ENCODE data around the gene CIITA. TPM values are rescaled to one million over a fixed set of nuclear protein-coding genes. Genes with fewer than 3 reads are reported as not detected.
A peak's percentile ranks its signal among the peaks of the same experiment; 100 is the strongest.

The CIITA gene
- total RNA-seq, 1 experiment from 2014 or later = 0.07 TPM

DNA sequence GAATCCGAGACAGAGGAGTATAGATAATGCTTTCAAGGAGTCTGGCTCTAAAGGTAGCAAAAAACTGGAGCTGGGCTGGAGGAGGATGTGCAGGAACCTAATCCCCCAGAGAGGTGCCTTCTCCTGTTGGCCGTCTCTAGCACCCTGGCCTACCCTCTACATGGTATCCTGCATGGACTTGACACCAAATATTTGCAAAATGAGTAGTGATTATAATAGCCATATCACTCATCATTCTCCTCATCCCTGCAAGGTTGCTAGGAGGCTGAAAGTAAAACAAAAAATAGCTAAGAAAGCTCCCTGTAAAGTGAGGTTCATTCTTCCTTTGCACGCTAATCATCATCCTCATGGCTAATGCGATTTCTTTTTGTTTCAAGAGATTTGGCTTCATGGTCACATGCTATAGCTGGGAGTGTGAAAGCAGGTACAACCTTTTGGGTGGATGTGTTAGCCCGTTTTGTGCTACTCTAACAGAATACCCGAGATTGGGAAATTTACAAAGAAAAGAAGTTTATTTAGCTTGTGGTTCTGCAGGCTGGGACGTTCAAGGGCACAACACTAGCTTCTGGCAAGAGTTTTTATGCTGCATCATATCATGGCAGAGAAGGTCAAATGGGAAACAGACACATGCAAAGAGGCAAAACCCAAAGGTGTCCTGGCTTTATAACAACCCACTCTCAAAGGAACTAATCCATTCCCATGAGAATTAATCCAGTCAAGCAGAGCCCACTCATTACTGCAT lies 27.1 kb upstream of the CIITA start:
- DNase-seq (ENCODE audit: low spot score) = no peak

DNA sequence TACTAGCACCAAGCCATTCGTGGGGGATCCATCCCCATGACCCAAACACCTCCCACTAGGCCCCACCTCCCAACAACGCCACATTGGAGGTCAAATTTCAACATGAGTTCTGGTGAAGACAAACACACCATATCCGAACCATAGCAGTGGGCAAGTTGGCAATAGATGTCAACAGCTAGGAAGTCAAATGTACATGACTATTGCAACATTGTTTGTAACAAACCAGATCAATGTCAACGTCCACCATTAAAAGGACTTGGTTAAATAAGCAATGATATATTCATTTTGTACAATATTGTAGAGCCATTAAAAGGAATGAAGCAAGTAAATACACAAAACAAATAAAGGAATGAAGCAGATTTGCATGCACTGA lies 26.5 kb upstream of the CIITA start:
- no peak for DNase-seq (ENCODE audit: low spot score)

DNA sequence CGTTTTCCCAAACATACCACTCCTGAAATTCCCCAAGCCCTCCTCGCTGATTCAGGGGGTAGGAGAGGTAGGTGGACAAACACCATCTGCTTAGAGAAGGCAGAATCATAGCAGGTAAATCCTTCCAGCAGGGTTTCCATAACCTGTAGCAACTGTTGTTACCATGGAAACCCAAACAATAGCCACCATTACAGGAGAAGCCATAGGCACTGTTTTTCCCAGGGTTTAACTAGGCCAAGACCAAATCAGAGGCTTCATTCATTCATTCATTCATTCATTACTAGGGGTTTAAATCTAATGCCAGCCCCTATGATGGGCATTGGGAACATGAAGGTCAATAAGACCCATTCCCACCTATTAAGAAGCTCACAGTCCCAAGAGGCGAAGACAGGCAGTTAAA lies 25.5 kb upstream of the CIITA start:
- DNase-seq (ENCODE audit: low spot score) = no peak

DNA sequence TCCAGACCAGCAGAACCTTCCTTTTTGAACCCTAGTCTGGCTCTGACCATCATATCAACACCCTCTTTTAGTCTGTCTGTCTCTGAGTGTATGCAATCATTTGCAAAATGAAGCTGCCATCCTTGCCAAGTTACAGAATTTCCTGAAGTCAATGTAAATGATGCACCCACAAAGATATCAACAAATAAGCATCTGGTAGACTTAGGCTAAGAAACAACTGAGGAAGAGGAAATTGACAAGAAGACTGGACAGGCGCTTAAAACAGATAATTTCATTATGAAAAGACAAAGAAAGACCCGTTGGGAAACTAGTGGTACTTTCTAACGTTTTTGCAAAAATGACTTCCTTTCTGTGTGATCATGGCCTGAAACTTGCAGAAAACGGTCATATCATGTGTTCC lies 24.7 kb upstream of the CIITA start:
- no peak for DNase-seq (ENCODE audit: low spot score)

DNA sequence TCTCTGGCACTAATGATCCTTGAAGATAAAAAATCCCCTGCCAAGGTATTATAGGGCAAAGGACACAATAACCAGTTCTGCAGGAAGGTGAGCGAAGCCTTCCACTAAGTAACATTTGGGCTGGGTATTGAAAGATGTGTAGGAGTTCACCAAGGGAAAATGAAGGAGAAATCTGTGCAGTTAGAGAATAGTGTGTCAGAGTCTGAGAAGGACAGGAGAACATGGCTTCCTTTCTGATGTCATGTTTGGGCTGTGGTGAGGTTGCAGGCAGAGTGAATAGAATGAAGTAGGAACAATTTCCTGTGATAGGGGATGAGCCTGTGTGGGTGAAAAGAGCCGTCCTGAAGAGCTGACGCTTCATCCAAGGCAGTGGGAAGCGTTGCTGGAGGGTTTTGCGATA lies 24.1 kb upstream of the CIITA start:
- DNase-seq (ENCODE audit: low spot score) = no peak

DNA sequence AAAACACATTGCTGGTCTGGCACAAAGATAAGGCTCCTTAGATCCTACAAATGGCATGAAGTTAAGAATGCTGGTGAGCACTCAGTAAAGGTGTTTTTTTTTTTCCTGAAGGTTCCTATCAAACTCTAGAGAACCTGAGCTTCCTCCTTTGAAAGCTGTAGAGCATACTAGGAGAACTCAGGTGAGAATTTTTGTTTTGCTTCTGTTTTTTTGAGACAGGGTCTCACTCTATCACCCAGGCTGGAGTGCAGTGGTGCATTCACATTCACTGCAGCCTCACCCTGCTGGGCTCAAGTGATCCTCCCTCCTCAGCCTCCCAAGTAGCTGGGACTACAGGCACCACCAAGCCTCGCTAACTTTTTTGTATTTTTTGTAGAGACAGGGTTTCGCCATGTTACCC lies 21.0 kb upstream of the CIITA start:
- DNase-seq (ENCODE audit: low spot score) = no peak

DNA sequence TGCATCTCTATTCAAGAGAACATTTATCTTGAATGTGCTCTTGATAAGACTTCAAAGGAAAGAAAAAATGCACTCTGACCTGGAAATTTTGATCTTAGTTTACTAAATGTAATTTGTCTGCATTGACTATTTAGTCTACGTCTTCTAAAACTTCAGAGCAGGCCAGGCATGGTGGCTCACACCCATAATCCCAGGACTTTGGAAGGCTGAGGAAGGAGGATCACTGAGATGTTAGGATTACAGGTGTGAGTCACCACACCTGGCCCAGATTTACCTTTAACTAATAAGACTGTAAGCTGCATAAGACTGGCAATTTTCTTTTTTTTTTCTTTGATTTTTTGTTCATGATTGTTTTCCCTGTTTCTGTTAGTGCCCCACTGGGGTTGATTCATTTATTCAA lies 18.8 kb upstream of the CIITA start:
- DNase-seq (ENCODE audit: low spot score) = no peak

DNA sequence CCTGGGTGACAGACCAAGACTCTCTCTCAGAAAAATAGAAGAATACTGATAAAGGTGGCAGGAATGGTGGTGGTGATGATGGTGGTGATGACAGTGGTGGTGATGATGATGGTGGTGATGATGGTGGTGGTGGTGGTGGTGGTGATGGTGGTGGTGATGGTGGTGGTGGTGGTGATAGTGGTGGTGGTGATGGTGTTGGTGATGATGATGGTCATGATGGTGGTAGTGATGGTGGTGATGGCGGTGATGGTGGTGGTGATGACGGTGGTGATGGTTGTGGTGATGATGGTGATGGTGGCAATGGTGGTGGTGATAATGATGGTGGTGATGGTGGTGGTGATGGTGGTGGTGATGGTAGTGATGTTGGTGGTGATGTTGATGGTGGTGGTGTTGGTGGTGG lies 18.0 kb upstream of the CIITA start:
- DNase-seq (ENCODE audit: low spot score) = no peak

DNA sequence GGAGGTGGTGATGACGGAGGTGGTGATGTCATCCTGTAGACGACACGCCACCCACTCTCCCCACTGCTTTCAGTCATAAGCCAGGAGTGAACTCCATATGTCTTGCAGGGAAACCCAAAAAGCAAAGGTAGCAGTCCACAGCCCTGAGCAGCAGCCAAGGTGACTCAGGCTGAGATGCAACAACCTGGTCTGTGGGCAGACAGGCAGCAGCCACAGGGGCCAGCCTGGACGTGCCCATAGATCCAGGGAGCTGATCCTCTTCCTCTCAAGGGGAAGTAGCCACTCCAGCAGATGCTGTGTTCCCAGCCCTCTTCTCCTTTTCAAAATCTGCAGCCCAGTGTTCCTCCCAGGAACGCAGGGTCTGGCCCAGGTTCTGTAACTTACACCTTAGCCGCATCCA lies 17.3 kb upstream of the CIITA start:
- DNase-seq (ENCODE audit: low spot score) = no peak

DNA sequence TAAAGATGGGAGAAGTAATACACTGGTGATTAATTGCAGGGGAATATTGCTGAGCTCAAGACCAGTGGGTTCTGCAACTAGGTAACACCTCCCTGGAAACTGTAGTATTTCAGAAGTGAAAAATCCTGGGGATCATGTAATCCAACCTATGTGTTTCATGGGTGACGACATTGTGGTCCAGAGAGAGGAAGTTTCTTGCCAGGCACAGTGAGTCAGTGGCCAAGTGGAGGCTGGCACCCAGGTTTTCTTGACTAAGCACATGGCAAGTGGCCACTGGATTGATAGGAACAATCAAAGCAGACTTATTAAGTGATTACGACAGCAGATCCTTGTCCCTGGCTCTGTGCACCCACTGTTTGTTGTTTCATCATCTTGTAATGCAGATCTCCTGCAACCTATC lies 14.6 kb upstream of the CIITA start:
- peak; percentile 95 for DNase-seq (ENCODE audit: low spot score)

DNA sequence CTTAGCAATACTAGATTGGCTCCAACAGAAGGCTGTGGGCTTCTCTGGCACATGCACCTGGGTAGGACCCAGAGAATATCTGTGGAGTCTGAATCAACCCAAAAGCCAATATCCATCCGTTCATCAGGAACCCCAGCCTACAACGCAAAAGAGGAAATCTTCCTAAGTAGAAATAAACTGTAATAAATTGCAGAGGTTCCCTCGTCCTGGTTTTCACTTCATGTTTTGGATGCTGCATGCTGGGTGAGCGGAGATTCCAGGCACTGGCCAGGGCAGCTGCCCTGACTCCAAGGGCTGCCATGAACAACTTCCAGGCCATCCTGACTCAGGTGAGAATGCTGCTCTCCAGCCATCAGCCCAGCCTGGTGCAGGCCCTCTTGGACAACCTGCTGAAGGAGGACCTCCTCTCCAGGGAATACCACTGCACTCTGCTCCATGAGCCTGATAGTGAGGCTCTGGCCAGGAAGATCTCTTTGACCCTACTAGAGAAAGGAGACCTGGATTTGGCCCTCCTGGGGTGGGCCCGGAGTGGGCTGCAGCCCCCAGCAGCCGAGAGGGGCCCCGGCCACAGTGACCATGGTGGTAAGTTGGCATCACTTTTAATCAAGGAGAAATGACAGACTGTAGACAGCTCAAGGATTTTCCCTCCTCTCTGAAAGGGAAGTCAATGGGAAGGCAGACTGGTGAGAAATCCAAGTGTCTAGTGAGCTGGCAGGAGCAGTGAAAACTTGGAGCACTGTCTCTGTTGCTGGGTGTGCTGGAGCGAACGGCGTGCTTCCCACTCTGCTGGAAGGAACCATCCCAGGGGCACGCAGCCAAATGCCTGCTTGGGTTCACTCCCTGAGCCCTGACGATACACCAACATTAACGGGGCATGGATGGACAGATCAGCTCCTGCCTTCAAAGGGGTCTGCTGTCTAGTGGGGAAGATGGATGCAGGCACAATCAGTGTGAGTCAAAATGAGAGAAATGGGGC lies 10.7 kb upstream of the CIITA start:
- no peak for DNase-seq (ENCODE audit: low spot score)

DNA sequence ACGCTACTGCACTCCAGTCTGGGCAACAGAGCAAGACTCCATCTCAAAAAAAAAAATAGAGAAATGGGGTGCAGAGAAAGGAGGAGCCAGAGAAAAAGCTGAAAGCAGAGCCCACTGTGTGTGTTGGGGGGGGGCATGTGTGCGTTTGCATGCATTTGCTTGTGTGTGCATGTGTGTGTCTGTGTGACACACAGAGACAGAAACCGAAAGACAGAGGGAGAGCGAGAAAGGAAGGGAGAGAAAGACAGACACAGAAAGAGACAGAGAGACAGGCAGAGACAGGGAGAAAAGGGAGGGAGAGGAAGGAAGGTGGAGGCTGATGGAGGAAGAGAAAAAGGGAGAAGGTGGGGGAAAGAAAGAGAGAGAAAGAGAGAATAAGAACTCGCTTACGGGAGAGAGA lies 9.8 kb upstream of the CIITA start:
- no peak for DNase-seq (ENCODE audit: low spot score)

DNA sequence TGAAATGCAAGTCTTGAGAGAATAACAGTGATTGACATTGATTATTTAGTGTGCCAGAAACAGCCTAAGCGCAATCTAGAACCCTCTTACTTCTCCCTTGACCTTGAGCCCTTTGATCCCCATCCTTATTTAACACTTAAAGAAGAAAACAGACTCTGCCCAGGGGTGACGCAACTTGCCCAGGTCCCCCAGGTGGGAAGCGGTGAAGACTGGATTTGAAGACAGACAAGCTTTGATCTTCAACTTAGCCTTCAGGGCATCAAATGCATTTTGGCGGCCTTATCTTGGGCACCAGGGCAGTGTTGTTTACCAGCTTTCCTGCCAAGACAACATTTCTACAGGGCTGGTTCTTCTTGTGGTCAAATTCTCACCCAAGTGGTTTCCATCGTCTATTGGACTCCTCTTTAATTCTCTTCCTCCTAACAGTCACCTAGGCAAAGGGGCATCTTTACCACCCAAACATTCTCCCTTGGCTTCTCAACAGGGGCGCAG lies 8.9 kb upstream of the CIITA start:
- DNase-seq (ENCODE audit: low spot score) = no peak

DNA sequence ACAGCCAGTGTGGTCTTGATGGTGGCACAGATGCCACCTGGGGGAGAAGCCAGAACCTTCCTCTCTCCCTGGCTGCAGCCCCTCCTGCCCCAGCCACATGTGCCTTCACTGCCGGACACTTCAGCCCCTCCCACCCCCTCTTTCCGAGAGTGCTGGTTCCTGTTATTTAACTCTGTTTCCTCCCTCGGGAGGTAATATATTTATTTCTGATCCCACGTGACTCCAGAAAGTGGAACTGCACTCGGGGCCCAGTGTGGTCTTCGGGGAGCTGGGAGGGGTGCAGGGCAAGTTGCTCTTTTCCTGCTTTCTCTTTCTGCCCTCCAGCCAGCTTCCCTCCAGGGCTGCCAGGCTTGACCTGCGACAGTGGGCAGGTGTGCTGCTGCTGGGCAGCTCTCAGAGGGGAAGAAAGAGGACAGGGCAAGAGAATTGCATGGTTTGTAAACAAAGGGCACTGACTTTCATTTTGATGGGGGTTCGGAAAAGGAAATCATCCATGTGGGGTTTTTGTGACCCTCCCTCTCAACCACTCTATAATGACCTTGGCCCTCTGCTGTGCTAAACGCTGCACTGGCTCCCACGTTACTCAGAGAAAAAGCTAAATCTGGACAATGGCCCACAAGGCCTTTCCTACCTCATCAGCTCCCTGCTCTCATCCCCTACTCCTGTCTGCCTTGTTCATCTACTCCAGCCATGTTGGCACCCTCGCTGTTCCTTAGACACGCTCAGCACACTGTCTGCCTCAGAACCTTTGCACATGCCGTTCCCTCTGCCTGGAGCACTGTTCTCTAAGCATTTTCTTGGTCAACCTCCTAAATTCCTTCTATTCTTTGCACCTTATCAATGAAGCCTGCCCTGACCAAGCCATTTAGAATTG lies 8.2 kb upstream of the CIITA start:
- no peak for DNase-seq (ENCODE audit: low spot score)

DNA sequence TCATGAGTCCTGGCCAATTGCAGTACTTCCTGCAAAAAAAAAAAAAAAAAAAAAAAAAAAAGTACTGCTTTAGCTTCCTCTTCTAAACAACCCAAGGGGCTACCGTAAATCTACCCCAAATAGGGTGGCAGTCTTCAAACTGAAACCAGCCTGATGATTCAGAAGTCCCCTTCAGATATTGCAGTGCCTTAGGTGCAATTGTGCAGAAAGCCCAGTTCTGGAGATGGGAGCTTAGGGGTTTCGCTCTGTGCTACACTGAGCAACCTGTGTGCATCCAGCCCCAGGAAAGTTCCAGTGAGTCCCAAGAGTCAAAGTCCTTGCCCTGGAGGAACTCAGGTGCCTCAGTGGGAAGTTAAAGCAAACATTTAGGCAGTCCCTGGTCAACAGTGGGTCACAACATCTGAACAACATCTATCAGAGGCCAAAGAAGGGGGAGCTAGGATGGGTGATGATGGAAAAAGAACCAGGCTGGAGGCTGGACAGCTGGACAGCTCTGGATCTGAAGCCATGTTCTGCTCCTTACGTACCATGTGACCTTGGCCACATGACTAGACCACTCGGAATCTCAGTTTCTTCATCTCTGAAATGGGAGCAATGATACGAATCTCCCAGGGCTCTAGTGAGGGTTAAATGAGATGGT lies 6.7 kb upstream of the CIITA start:
- no peak for DNase-seq (ENCODE audit: low spot score)

DNA sequence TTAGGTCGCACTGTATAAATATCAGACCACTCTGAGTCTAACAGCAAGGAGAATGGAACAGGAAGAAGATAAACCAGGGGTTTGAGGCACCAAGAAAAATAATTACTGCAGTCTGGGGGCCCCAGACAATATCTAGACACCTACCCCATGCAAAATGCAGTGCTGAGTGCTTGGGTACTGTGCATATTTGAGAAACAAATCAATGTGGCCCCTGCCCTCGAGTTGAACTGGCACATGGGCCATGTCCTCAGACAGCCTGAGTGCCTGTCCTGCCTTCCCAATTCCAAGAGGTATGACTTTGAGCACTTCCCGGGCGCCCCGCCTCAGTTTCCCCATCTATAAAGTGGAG lies 6.2 kb upstream of the CIITA start:
- DNase-seq (ENCODE audit: low spot score) = no peak

DNA sequence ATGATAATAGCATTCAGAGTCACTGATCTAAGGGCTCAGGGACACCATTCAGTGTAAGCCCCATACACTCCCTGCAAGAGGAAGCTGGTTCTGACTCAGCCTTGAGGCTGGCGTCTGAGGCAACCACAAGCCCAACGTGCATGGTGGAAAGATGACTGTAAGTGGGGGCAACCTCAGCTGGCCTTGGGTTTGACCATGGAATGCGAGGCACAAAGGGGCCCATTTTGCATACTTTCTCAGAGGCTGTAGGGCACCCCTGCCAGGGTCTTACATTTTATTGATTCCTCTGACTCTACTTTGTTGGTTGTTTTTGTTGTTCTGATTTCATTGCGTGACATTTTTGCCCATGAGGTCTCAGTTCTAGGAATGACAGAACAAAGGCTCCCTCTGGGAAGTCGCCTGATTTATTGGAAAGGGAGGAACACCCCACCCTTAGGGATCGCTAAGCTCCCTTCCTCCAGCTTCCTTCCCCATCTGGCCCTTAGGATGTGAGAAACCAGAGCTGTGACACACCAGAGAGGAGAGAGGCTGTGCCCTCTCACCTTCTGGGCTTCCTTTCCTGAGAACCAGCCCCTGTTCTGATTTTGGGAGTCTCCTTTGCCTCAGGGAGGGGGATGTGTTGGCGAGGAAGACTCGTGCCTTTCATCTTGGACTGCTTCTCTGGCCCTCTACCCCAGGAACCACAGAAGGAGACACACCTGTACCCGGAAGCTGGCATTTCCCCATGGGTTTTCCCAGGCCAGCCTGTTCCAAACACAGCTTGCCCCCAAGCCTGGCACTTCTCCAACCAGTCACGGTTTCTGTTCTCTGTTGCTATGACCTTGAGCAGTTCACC lies 5.6 kb upstream of the CIITA start:
- DNase-seq (ENCODE audit: low spot score) = peak; percentile 93

DNA sequence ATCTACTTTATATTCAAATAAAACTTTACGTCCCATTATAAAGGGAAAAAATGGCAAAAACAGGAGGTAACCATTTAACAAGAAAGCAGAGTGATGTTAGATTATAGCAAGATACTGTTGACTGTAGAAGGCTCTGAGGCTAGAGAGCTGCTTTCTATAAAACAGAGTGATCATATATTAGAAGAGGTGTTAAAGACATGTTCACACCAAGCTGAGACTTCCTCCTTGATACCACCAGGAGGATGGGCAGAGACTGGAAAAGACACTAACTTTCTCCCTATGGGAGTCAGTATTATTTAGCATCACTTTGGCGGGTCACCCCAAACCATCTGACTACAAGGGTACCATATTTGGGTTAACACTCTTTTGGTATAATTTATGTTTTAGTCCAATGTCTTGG lies 687 bp upstream of the CIITA start:
- DNase-seq (ENCODE audit: low spot score) = no peak

DNA sequence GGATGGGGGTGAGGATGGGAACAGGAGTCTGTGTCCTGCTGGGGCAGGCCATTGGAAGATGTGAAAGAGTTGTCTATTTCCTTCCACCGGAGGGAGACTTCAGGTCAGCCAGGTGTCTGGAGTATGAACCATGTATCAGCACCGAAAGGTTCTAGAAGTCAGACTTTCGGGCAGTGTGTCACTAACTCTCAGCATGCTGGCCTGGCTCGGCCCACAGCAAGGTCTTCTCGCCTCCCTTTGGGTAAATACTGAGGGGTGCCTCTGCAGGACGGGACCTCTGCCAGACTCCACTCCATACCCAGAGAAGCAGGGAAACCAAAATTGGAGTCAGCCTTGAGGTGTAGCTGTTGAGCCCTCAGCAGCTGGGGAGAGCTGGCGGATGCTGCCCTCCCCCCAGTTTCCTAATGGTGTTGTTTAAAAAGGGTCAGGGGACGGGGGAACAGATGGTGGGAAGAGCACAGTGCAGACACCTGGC lies 507 bp downstream of the CIITA start:
- DNase-seq (ENCODE audit: low spot score) = no peak

DNA sequence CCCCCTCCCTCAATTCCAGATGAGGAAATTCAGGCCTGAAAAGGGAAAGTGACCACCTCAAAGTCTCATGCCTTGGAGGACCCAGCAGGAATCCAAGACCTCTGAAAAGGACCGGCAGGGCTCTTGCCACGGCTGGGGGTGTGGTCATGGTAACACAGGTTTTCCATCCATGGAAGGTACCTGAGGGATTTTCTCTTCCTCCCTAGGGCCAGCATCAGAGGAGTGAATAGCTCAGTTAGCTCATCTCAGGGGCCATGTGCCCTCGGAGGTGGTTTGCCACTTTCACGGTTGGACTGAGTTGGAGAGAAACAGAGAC lies 1.3 kb downstream of the CIITA start:
- no peak for DNase-seq (ENCODE audit: low spot score)
